Kidney (tissue), 14 donors: ENCODE results near the gene AFAP1L2. TPM values are rescaled to one million over a fixed set of nuclear protein-coding genes. Genes with fewer than 3 reads are reported as not detected.
A peak's percentile ranks its signal among the peaks of the same experiment; 100 is the strongest.

Source experiments
- DNase-seq, 5 donors: peaks; one replicate each; pipeline ENCODE4 v3.0.0-alpha.2; 2013 to 2020
- FAIRE-seq: peaks from 2 replicates; lab custom pipeline; 2012; peaks lifted over from hg19 to GRCh38; lab: Jason Lieb, UNC
- H3K27ac ChIP-seq, 2 donors: one replicate each; pipeline ENCODE4 v1.7.0; 2013; ENCODE audit warnings: low read depth in 2 of 2, low read length in 2 of 2, inconsistent platforms in 1 of 2
- H3K27me3 ChIP-seq: one replicate; pipeline ENCODE4 v1.7.1; 2013; ENCODE audit warnings: low read length, inconsistent platforms; ENCODE audit not compliant: control insufficient read depth, insufficient read depth
- H3K36me3 ChIP-seq, 3 donors: one replicate each; pipeline versions ENCODE4 v1.7.0 to v1.7.1; 2013; ENCODE audit warnings: low read length in 3 of 3, control low read depth in 1 of 3, inconsistent platforms in 1 of 3; ENCODE audit not compliant: insufficient read depth in 3 of 3, control insufficient read depth in 2 of 3
- H3K4me1 ChIP-seq, 3 donors: one replicate each; pipeline versions ENCODE4 v1.7.0 to v1.7.1; 2013; ENCODE audit warnings: low read length in 3 of 3, inconsistent platforms in 1 of 3, low read depth in 1 of 3; ENCODE audit not compliant: control insufficient read depth in 2 of 3, insufficient read depth in 2 of 3
- H3K4me3 ChIP-seq, 3 donors: one replicate each; pipeline versions ENCODE4 v1.7.0 to v1.8.1; 2013; ENCODE audit warnings: low read length in 3 of 3, control low read depth in 1 of 3, inconsistent platforms in 1 of 3
- H3K9ac ChIP-seq, 3 donors: one replicate each; pipeline versions ENCODE4 v1.7.0 to v1.7.1; 2013; ENCODE audit warnings: low read length in 3 of 3, control low read depth in 1 of 3, inconsistent platforms in 1 of 3
- H3K9me3 ChIP-seq, 3 donors: one replicate each; pipeline versions ENCODE4 v1.7.0 to v1.7.1; 2013; ENCODE audit warnings: low read length in 3 of 3, control low read depth in 1 of 3, inconsistent platforms in 1 of 3; ENCODE audit not compliant: control insufficient read depth in 2 of 3, insufficient read depth in 1 of 3
- intact Hi-C: fragments of 100-400 bp; cut with DNase I; formaldehyde crosslinking; loops from one replicate; pipeline ENCODE4 v1.11.1; 2022
- polyA plus RNA-seq: library from polyadenylated mRNA; stranded (reverse); fragments of 350-450 nt; fragmentation: Illumina TruSeq; extraction: RNeasy Lipid Tissue Mini Kit (QIAGEN cat#74804); gene quantifications from one replicate; pipeline ENCODE4 v1.2.3, GENCODE V29; 2014; ENCODE audit warnings: low read depth, low replicate concordance; ENCODE audit not compliant: insufficient read depth
- total RNA-seq: library from RNA; stranded (reverse); fragmentation: NEBNext Ultra II Directional; extraction: Animal tissue kit (Norgen Biotek cat#: 25700); gene quantifications from one replicate; pipeline ENCODE4 v1.2.1, GENCODE V29; 2021
- TF ChIP-seq, protein P1 (sequence below): IDR thresholded peaks from 3 replicates; pipeline ENCODE4 v1.5.1; 2012; ENCODE audit warnings: mild to moderate bottlenecking, moderate library complexity, borderline replicate concordance; ENCODE audit not compliant: insufficient read depth; ENCODE audit errors: extremely low read depth
- donor health status: control.
- donor health status: control.
- donor health status: control.
- donor health status: control.
- donor health status: control.
- donor health status: DM: yes; HTN: yes; CAD: no.
- donor health status: Normal renal cell carcinoma (clear cell type).

AFAP1L2 gene
- total and polyA plus RNA-seq, 2 donors from 2014 or later = 19.8 to 24.0 TPM

- Histone ChIP-seq H3K9me3 (no peaks in the 10 kb centered on the region), H3K27ac (peak overlapping the region; percentile 5 to 41), H3K36me3 (no peaks in the 10 kb centered on the region), H3K4me1 (peaks cover 0 to 8% (median 0%) of the 10 kb centered on the region in 3 donors), H3K4me3 (peak overlapping the region in 1 of 3 donors; percentile 11), H3K27me3 (no peaks in the 10 kb centered on the region), H3K9ac (no peak overlapping the region)
- peak in 3 of 5 donors; percentile 54 to 88 (median 85) for DNase-seq
- TF ChIP-seq, protein P1, sequence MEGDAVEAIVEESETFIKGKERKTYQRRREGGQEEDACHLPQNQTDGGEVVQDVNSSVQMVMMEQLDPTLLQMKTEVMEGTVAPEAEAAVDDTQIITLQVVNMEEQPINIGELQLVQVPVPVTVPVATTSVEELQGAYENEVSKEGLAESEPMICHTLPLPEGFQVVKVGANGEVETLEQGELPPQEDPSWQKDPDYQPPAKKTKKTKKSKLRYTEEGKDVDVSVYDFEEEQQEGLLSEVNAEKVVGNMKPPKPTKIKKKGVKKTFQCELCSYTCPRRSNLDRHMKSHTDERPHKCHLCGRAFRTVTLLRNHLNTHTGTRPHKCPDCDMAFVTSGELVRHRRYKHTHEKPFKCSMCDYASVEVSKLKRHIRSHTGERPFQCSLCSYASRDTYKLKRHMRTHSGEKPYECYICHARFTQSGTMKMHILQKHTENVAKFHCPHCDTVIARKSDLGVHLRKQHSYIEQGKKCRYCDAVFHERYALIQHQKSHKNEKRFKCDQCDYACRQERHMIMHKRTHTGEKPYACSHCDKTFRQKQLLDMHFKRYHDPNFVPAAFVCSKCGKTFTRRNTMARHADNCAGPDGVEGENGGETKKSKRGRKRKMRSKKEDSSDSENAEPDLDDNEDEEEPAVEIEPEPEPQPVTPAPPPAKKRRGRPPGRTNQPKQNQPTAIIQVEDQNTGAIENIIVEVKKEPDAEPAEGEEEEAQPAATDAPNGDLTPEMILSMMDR = no peak
- FAIRE-seq = no peak
- intact Hi-C loops = no loop called here
Observed at GRCh38 chr10:114374053-114374791, 30.1 kb downstream of the AFAP1L2 start.

- FAIRE-seq (no peak), DNase-seq (no peak)
- Histone ChIP-seq H3K4me3 (peak overlapping the region in 1 of 3 donors; percentile 11), H3K27me3 (no peaks in the 10 kb centered on the region), H3K9me3 (no peaks in the 10 kb centered on the region), H3K4me1 (peaks cover 0 to 8% (median 0%) of the 10 kb centered on the region in 3 donors), H3K36me3 (no peaks in the 10 kb centered on the region), H3K9ac (no peak overlapping the region), H3K27ac (peak overlapping the region in 1 of 2 donors; percentile 5)
- TF ChIP-seq, protein P1 = no peak
- intact Hi-C loops = no loop called here
Observed at GRCh38 chr10:114373631-114374030, 30.7 kb downstream of the AFAP1L2 start.

- DNase-seq = no peak
- no peak overlapping the region for H3K4me3 ChIP-seq
- H3K36me3 ChIP-seq = no peaks in the 10 kb centered on the region
- H3K9ac ChIP-seq = no peak overlapping the region
- FAIRE-seq = no peak
- no peaks in the 10 kb centered on the region for H3K27me3 ChIP-seq
- H3K4me1 ChIP-seq = peaks cover 0 to 8% (median 3%) of the 10 kb centered on the region in 3 donors
- no peaks in the 10 kb centered on the region for H3K9me3 ChIP-seq
- TF ChIP-seq, protein P1 = no peak
- intact Hi-C loops = no loop called here
- H3K27ac ChIP-seq = no peak overlapping the region
Observed at GRCh38 chr10:114372995-114373394, 31.3 kb downstream of the AFAP1L2 start.
